ENCODE measurements around the gene IRX4. TPM values are rescaled to one million over a fixed set of nuclear protein-coding genes. Genes with fewer than 3 reads are reported as not detected.

IRX4 gene
- total and polyA plus RNA-seq, 2 donors: 0.07 TPM; not detected in 1

- WGBS: 6% methylated on average over 48 of the region's 49 CpGs
- H3K9me3 ChIP-seq (ENCODE audit: control insufficient read depth in 2 of 2, insufficient read depth in 1 of 2, low read length in 1 of 2): peaks cover 0 to 1% of the 10 kb centered on the region in 2 donors
- no peak for DNase-seq (ENCODE audit: low read depth in 6 of 9, low spot score in 9 of 9)
- H3K4me3 ChIP-seq (ENCODE audit: low read length in 2 of 2): no peak overlapping the region
- H3K27me3 ChIP-seq (ENCODE audit: control insufficient read depth in 2 of 2, insufficient read depth in 1 of 2, low read length in 1 of 2): peaks cover 97% of the 10 kb centered on the region in 2 donors
- no peaks in the 10 kb centered on the region for H3K4me1 ChIP-seq (ENCODE audit: control insufficient read depth in 2 of 2, insufficient read depth in 2 of 2, low read length in 2 of 2)
- H3K36me3 ChIP-seq (ENCODE audit: control insufficient read depth in 2 of 2, insufficient read depth in 2 of 2, low read length in 1 of 2): no peaks in the 10 kb centered on the region
- no peak overlapping the region for H3K27ac ChIP-seq (ENCODE audit: low read depth in 1 of 2, low read length in 1 of 2)
These were observed 1.4 kb upstream of the IRX4 start for GRCh38 chr5:1883925-1884677.

DNA sequence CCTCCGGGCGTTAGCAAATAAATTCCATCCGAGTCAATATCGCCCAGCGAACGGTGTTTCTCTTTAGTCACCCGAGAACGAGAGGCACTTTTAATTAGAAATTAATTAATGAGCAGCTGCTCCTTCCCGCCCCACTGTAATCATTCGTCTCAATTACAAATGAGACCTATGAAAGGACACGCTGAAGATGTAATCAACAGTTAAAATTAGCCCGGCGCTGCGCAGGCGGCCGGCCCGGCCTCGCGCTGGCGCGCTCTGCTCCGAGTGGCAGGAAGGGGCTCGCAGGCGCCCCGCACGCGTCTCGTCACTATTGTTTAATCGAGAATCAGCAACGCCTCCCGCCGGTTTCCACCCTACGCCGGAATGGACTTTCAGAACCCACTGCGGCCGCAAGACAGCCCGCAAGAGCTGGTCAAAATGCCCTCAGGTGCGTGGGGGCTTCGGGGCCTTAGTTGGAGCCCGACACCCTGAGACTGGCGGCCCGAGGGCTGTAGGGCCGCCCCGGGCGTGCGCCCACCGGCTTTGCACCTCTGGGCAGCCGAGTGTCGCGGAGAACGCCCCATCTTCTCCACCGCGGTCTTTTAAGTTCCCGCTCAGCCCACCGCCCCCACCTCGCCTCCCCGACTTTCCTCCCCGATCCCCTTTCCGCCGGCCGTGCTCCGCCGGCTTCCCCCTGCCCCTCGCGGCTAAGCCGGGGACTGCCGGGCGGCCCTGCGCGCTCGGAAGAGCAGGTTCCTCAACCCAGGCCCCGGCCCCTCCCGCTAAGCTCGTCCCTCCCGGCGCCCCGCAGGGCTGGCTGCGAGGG is 597 bp upstream of the IRX4 start:
- H3K9me3 ChIP-seq (ENCODE audit: control insufficient read depth in 2 of 2, insufficient read depth in 1 of 2, low read length in 1 of 2): peaks cover 0 to 3% of the 10 kb centered on the region in 2 donors
- no peaks in the 10 kb centered on the region for H3K4me1 ChIP-seq (ENCODE audit: control insufficient read depth in 2 of 2, insufficient read depth in 2 of 2, low read length in 2 of 2)
- no peak for DNase-seq (ENCODE audit: low read depth in 6 of 9, low spot score in 9 of 9)
- no peak overlapping the region for H3K27ac ChIP-seq (ENCODE audit: low read depth in 1 of 2, low read length in 1 of 2)
- H3K4me3 ChIP-seq (ENCODE audit: low read length in 2 of 2): no peak overlapping the region
- H3K36me3 ChIP-seq (ENCODE audit: control insufficient read depth in 2 of 2, insufficient read depth in 2 of 2, low read length in 1 of 2): no peaks in the 10 kb centered on the region
- H3K27me3 ChIP-seq (ENCODE audit: control insufficient read depth in 2 of 2, insufficient read depth in 1 of 2, low read length in 1 of 2): peaks cover 97% of the 10 kb centered on the region in 2 donors
- 2% methylated on average over 78 of the region's 78 CpGs for WGBS

DNA sequence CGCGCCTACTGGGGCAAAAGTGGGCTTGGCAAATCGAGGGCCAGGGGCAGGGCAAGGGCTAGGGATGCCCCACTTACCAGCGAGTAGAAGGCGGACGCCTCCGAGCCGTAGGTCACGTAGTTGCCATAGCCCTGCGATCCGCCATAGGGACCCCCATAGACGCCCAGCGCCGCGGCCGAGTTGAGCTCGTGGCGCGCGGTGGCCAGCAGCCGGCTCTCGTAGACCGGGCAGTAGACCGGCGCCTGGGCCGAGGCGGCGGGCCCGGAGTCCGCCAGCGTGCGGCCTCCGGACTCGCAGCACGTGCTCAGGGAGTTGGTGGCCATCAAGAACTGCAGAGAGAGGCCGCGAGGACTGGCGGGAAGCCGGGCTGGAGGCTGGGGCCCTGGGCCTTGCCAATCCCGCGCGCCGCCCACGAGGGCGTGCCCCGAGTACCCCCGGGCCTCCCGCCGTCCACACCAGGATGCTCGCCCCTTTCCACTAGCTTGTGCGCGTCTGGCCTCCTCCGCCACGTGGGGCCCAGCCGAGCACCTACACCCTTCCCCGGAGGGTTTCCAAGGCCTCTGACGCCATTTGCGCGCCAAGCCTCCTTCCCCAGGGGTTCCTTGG is 891 bp downstream of the IRX4 start:
- Histone ChIP-seq H3K9me3 (ENCODE audit: control insufficient read depth in 2 of 2, insufficient read depth in 1 of 2, low read length in 1 of 2) (peaks cover 0 to 5% of the 10 kb centered on the region in 2 donors), H3K27me3 (ENCODE audit: control insufficient read depth in 2 of 2, insufficient read depth in 1 of 2, low read length in 1 of 2) (peaks cover 97 to 99% of the 10 kb centered on the region in 2 donors), H3K36me3 (ENCODE audit: control insufficient read depth in 2 of 2, insufficient read depth in 2 of 2, low read length in 1 of 2) (no peaks in the 10 kb centered on the region), H3K4me3 (ENCODE audit: low read length in 2 of 2) (no peak overlapping the region), H3K27ac (ENCODE audit: low read depth in 1 of 2, low read length in 1 of 2) (no peak overlapping the region), H3K4me1 (ENCODE audit: control insufficient read depth in 2 of 2, insufficient read depth in 2 of 2, low read length in 2 of 2) (no peaks in the 10 kb centered on the region)
- WGBS: 13% methylated on average over 59 of the region's 59 CpGs
- no peak for DNase-seq (ENCODE audit: low read depth in 6 of 9, low spot score in 9 of 9)

- Histone ChIP-seq H3K27me3 (ENCODE audit: control insufficient read depth in 2 of 2, insufficient read depth in 1 of 2, low read length in 1 of 2) (peaks cover 97 to 100% of the 10 kb centered on the region in 2 donors), H3K36me3 (ENCODE audit: control insufficient read depth in 2 of 2, insufficient read depth in 2 of 2, low read length in 1 of 2) (no peaks in the 10 kb centered on the region), H3K4me3 (ENCODE audit: low read length in 2 of 2) (no peak overlapping the region), H3K4me1 (ENCODE audit: control insufficient read depth in 2 of 2, insufficient read depth in 2 of 2, low read length in 2 of 2) (no peaks in the 10 kb centered on the region), H3K9me3 (ENCODE audit: control insufficient read depth in 2 of 2, insufficient read depth in 1 of 2, low read length in 1 of 2) (peaks cover 0 to 5% of the 10 kb centered on the region in 2 donors), H3K27ac (ENCODE audit: low read depth in 1 of 2, low read length in 1 of 2) (no peak overlapping the region)
- 15% methylated on average over 10 of the region's 10 CpGs for WGBS
- DNase-seq (ENCODE audit: low read depth in 6 of 9, low spot score in 9 of 9): no peak
These were observed 1.6 kb downstream of the IRX4 start for GRCh38 chr5:1881098-1881572.

DNA sequence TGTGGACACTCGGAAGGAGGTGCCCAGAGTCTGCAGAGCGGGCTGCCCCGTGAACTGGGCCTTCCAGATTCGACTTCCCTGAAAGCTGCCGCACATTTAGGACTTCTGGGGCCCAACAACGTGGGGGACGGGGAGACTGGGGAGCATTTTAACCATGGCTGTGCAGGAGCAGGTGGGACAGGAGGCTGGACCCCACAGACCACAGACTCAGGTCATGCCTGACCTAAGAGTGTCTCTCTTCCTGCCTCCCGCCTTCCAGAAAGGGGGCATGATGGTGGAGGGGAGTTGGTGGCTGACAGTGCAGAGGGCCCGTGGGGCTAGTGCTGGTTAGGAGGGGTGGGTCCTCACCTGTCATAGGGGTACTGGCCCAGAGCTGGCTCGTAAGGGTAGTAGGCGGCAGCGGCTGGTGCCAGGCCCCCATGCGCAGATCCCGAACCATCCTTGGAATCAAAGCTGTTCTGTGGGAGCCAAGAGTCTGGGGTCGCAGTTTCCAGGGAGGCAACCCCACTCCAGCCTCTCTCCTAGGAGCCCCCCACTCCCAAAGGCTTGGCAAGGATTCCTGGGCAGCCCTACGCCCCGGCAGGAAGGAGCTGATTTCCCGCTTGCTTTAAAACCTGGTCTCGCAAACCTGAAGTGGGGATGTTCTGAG is 2.2 kb downstream of the IRX4 start:
- no peaks in the 10 kb centered on the region for H3K4me1 ChIP-seq (ENCODE audit: control insufficient read depth in 2 of 2, insufficient read depth in 2 of 2, low read length in 2 of 2)
- 14% methylated on average over 19 of the region's 19 CpGs for WGBS
- no peak overlapping the region for H3K4me3 ChIP-seq (ENCODE audit: low read length in 2 of 2)
- H3K27me3 ChIP-seq (ENCODE audit: control insufficient read depth in 2 of 2, insufficient read depth in 1 of 2, low read length in 1 of 2): peaks cover 97 to 100% of the 10 kb centered on the region in 2 donors
- H3K36me3 ChIP-seq (ENCODE audit: control insufficient read depth in 2 of 2, insufficient read depth in 2 of 2, low read length in 1 of 2): no peaks in the 10 kb centered on the region
- peaks cover 0 to 5% of the 10 kb centered on the region in 2 donors for H3K9me3 ChIP-seq (ENCODE audit: control insufficient read depth in 2 of 2, insufficient read depth in 1 of 2, low read length in 1 of 2)
- H3K27ac ChIP-seq (ENCODE audit: low read depth in 1 of 2, low read length in 1 of 2): no peak overlapping the region
- no peak for DNase-seq (ENCODE audit: low read depth in 6 of 9, low spot score in 9 of 9)

DNA sequence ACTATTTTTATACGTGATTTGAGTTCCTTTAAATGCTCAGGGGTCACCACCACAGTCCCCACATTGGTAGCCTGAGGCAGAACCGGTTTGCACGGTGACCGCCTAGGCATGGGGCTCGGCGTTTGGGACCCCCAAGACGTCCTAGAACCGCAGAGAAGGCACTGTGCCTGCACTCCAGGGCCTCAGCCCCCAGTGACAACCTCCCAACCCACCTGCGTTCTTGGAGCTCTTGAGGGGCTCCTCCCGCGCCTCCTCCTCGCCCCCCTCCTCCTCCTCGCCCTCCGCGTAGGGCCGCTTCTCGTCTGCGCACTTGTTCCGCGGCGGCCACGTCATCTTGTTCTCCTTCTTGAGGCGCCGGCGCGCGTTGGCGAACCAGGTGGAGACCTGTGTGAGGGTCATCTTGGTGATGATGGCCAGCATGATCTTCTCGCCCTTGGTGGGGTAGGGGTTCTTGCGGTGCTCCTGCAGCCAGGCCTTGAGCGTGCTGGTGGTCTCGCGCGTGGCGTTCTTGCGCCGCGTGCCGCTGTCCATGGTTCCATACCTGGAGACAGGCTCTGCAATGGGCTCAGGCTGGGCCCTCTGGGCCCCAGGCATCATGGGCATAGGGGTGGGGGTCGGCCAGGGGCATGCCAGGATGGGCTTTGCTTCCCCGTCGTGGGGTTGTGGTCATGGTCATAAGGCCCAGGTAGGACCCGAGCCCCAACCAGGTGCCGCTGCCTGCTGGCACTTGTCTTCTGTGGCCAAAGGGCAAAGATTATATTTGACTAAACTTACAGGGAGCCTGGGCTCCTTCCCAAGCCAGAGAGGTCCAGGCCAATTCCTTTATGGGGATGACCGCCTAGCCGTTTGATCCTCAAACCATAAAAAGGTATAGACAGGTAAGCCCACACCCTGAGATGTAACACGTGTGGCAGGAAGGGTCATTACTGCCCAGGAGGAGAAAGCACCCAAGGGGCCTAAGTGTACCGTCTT is 3.1 kb downstream of the IRX4 start:
- Histone ChIP-seq H3K36me3 (ENCODE audit: control insufficient read depth in 2 of 2, insufficient read depth in 2 of 2, low read length in 1 of 2) (no peaks in the 10 kb centered on the region), H3K4me3 (ENCODE audit: low read length in 2 of 2) (no peak overlapping the region), H3K27ac (ENCODE audit: low read depth in 1 of 2, low read length in 1 of 2) (no peak overlapping the region), H3K4me1 (ENCODE audit: control insufficient read depth in 2 of 2, insufficient read depth in 2 of 2, low read length in 2 of 2) (no peaks in the 10 kb centered on the region), H3K9me3 (ENCODE audit: control insufficient read depth in 2 of 2, insufficient read depth in 1 of 2, low read length in 1 of 2) (peaks cover 0 to 6% of the 10 kb centered on the region in 2 donors), H3K27me3 (ENCODE audit: control insufficient read depth in 2 of 2, insufficient read depth in 1 of 2, low read length in 1 of 2) (peaks cover 97 to 100% of the 10 kb centered on the region in 2 donors)
- no peak for DNase-seq (ENCODE audit: low read depth in 6 of 9, low spot score in 9 of 9)
- WGBS: 20% methylated on average over 48 of the region's 48 CpGs

- Histone ChIP-seq H3K36me3 (ENCODE audit: control insufficient read depth in 2 of 2, insufficient read depth in 2 of 2, low read length in 1 of 2) (no peaks in the 10 kb centered on the region), H3K9me3 (ENCODE audit: control insufficient read depth in 2 of 2, insufficient read depth in 1 of 2, low read length in 1 of 2) (peaks cover 0 to 5% of the 10 kb centered on the region in 2 donors), H3K4me3 (ENCODE audit: low read length in 2 of 2) (no peak overlapping the region), H3K4me1 (ENCODE audit: control insufficient read depth in 2 of 2, insufficient read depth in 2 of 2, low read length in 2 of 2) (no peaks in the 10 kb centered on the region), H3K27ac (ENCODE audit: low read depth in 1 of 2, low read length in 1 of 2) (no peak overlapping the region), H3K27me3 (ENCODE audit: control insufficient read depth in 2 of 2, insufficient read depth in 1 of 2, low read length in 1 of 2) (peaks cover 93 to 100% of the 10 kb centered on the region in 2 donors)
- no peak for DNase-seq (ENCODE audit: low read depth in 6 of 9, low spot score in 9 of 9)
- WGBS: 9% methylated on average over 79 of the region's 79 CpGs
These were observed 4.5 kb downstream of the IRX4 start for GRCh38 chr5:1878050-1878849.
